Stomach smooth muscle (tissue), 2 donors: ENCODE measurements around the gene C10orf90.

Experiments
- H3K27ac ChIP-seq: one replicate; pipeline ENCODE4 v1.7.0; 2013; ENCODE audit warnings: mild to moderate bottlenecking, low read length, inconsistent platforms
- H3K27me3 ChIP-seq, 2 donors: one replicate each; pipeline ENCODE4 v1.7.0; 2013; ENCODE audit warnings: low read length in 2 of 2; ENCODE audit not compliant: insufficient read depth in 2 of 2, control insufficient read depth in 1 of 2
- H3K36me3 ChIP-seq, 2 donors: one replicate each; pipeline ENCODE4 v1.7.0; 2013; ENCODE audit warnings: low read length in 2 of 2; ENCODE audit not compliant: control insufficient read depth in 2 of 2, insufficient read depth in 2 of 2
- H3K4me1 ChIP-seq: one replicate; pipeline ENCODE4 v1.7.0; 2013; ENCODE audit warnings: low read length; ENCODE audit not compliant: control insufficient read depth, insufficient read depth
- H3K4me3 ChIP-seq, 2 donors: one replicate each; pipeline ENCODE4 v1.7.0; 2013; ENCODE audit warnings: low read length in 2 of 2
- H3K9ac ChIP-seq, 2 donors: one replicate each; pipeline ENCODE4 v1.7.0; 2013; ENCODE audit warnings: low read length in 2 of 2, mild to moderate bottlenecking in 1 of 2
- H3K9me3 ChIP-seq, 2 donors: one replicate each; pipeline ENCODE4 v1.7.0; 2013; ENCODE audit warnings: low read length in 2 of 2; ENCODE audit not compliant: control insufficient read depth in 2 of 2
- donor health status: healthy.
- donor health status: Pancreatic carcinoma.

C10orf90 gene

DNA sequence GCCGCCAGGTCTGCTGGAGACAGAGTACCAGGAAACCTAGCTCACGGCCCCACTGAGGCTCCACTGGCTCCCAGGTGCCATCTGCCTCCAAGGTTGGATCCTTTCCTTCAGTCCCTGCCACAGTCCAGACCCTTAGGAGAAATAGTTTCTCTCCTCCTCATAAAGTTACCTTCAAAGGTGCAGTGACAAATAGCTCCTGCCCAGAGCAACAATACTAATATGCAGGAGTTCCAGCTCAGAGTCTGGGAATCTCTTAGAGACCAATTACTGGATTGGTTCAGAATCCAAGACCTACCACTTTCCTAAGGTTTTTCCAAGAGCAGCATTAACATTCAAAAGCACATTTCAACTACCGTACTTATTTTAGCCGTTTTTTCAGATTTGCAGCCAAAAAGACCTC, 241.2 kb downstream of the C10orf90 start:
- no peaks in the 10 kb centered on the region for H3K4me1 ChIP-seq
- H3K4me3 ChIP-seq: no peak overlapping the region
- H3K9me3 ChIP-seq: peaks cover 0 to 7% of the 10 kb centered on the region in 2 donors
- H3K36me3 ChIP-seq: no peaks in the 10 kb centered on the region
- H3K27ac ChIP-seq: no peak overlapping the region
- no peak overlapping the region for H3K9ac ChIP-seq
- peaks cover 0 to 2% of the 10 kb centered on the region in 2 donors for H3K27me3 ChIP-seq

DNA sequence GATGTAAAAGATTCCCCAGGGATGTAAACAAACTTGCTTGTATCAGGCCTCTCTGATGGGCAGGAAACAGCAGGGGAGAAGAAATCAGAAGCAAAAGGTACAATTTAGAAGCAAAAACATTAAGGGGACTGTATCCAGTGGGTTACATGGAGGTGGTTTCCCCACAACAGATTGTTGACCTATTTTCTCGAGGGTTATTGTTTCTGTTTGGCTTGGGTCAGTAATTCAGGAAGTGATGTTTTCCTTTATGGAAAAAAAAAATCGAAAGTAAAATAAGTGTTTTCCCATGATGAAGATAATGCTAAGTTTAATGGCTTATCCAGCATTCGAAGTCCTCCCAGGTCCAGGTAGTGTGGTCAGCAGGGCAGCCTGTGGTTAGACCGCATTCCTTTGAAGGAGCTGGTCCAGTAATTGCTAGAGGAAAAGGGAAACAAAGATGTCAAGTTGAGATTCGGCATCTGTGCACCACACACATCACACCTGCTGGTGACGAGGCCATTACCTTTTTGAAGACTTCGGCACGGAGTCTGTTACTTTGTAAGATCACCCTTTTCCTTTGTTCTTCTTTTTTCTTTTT, 244.9 kb downstream of the C10orf90 start:
- no peaks in the 10 kb centered on the region for H3K4me1 ChIP-seq
- H3K9me3 ChIP-seq: peaks cover 0 to 13% of the 10 kb centered on the region in 2 donors
- no peak overlapping the region for H3K9ac ChIP-seq
- peak overlapping the region; percentile 12 to 30 for H3K4me3 ChIP-seq
- peaks cover 0 to 2% of the 10 kb centered on the region in 2 donors for H3K27me3 ChIP-seq
- no peak overlapping the region for H3K27ac ChIP-seq
- no peaks in the 10 kb centered on the region for H3K36me3 ChIP-seq

DNA sequence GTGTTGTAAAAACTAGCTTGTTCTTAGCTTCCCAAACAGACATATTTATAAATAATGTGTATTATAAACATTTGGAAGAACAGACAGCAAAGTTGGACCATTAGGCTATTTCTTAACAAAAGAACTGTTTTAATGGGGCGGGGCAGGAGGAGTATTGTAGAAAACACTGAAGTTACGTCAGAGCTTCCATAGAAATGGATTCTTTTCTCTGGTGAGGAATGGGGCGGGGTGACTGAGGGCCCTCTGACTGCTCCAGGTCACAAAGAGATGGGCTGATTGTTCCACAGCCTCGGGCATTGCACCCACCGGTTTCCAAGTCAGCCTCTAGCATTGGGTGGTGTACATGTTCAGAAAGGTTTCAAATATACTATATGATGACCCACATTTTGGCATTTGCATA, 245.5 kb downstream of the C10orf90 start:
- Histone ChIP-seq H3K4me3 (no peak overlapping the region), H3K4me1 (no peaks in the 10 kb centered on the region), H3K9me3 (peaks cover 0 to 13% of the 10 kb centered on the region in 2 donors), H3K9ac (no peak overlapping the region), H3K27ac (no peak overlapping the region), H3K27me3 (peaks cover 0 to 2% of the 10 kb centered on the region in 2 donors), H3K36me3 (no peaks in the 10 kb centered on the region)

DNA sequence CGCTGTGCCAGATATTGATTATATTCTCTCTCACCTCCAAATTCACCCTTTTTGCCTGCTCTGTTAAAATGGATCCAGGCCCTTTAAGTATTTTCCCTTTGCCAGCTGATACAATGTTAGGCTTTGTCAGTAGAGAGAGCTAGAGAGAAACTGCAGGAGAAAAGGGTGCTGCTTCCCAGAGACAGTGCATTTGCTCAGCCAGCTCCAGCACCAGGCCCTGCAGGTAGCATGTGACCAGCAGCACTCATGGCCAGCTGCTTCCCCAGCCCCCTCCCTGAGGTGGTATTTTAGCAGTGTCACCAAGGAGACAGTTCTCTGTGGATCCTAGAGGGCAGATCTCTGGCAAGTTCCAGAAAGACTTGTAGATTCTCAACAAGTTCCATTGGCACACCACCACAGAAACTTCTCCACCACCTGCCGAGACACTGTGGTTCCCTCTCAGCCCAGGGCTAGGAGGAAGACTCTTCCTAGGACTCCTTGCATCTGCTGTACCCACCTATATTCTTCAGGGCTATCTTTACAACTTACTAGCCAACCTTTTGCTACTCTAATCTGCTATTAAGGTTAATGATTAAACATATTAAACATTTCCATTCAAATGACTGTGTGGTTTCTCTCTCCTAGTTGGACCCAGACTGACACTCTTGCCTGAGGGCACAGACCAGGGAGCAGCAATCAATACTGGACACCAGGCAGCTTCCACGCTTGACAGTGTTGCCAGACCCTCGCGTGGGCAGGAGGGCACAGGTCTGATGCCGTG, 246.6 kb downstream of the C10orf90 start:
- peaks cover 0 to 13% of the 10 kb centered on the region in 2 donors for H3K9me3 ChIP-seq
- H3K27me3 ChIP-seq: peaks cover 0 to 2% of the 10 kb centered on the region in 2 donors
- H3K4me3 ChIP-seq: no peak overlapping the region
- H3K4me1 ChIP-seq: no peaks in the 10 kb centered on the region
- no peaks in the 10 kb centered on the region for H3K36me3 ChIP-seq
- H3K9ac ChIP-seq: no peak overlapping the region
- no peak overlapping the region for H3K27ac ChIP-seq

DNA sequence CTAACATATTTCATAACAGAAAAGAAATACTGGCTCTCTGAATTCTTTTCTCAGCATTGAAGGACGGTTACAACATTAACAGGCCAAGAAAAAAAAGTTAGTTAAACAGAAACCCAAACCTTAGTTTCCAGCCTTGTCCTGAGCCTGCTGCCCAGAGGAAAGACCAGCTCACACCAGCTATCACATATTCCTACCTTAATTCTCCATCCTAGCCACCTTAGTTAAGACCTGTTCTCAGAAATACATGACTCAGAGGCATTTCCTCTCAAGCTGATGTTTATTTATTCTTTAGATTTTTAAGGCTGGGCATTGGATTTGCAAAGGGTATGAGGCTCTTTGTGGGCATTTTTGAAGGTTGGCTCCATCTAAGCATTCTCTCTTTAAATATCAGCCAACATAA, 247.9 kb downstream of the C10orf90 start:
- Histone ChIP-seq H3K9me3 (peaks cover 0 to 19% of the 10 kb centered on the region in 2 donors), H3K9ac (no peak overlapping the region), H3K27me3 (peaks cover 0 to 5% of the 10 kb centered on the region in 2 donors), H3K27ac (no peak overlapping the region), H3K36me3 (no peaks in the 10 kb centered on the region), H3K4me3 (no peak overlapping the region), H3K4me1 (no peaks in the 10 kb centered on the region)

DNA sequence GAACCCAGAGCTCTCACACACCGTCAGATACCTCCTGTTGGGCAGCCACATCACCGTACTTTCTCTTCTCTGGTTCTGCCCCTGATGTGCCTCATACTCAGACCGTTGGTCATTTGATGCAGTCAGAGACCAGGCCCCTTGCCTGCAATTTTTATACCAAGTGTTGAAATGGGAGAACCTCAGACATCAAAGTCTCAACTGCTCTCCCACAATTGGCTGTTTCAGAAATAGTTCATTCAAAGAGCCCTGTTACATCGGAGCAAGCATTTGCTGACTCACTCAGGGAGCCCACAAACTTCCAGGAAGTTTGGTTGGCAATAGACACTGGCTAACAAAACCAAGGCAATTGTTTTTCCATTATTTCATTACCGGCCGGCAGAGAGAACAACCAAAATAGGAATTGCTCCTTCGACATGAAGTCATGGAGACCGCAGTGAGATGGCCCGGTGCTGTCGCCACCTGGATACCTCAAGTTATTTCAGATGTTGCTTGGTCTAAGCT, 248.7 kb downstream of the C10orf90 start:
- Histone ChIP-seq H3K27ac (no peak overlapping the region), H3K4me1 (no peaks in the 10 kb centered on the region), H3K9me3 (peaks cover 1 to 19% of the 10 kb centered on the region in 2 donors), H3K4me3 (no peak overlapping the region), H3K9ac (no peak overlapping the region), H3K27me3 (peaks cover 0 to 3% of the 10 kb centered on the region in 2 donors), H3K36me3 (no peaks in the 10 kb centered on the region)

DNA sequence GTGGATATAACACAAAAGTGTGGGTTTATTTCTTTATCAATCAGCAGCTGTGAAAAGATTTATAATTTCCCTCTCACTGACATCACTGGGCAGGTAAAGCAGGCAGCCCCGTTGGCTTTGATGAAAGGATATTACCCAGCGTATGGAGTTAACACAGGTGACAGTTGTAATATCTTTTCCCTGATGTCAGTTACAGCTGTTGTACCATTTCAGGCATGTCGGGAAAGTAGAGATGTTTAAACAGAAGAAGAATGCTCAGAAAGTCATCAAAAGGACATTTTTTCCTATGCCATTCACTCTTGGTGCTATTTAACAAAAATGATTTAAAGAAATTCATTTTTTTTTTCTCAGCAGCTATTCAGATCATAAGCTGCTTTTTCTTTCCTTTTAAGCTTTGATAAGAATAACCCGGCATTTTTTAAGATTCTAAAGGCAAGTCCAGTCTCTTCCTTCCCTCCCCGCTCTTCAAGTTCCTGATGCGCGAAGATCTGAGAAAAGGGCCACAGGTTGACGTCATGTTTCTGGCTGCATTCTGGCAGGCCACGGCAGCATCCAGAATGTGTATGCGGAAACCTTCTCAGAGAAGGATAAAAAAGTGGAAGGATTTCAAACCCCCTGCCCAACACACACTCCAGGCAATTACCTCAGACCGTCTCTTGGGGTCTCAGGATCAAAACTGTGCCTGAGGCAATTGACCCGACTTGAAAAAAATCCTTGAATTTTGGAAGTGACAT, 249.8 kb downstream of the C10orf90 start:
- Histone ChIP-seq H3K9me3 (peaks cover 3 to 16% of the 10 kb centered on the region in 2 donors), H3K27ac (no peak overlapping the region), H3K27me3 (peaks cover 0 to 3% of the 10 kb centered on the region in 2 donors), H3K4me3 (no peak overlapping the region), H3K4me1 (no peaks in the 10 kb centered on the region), H3K9ac (no peak overlapping the region), H3K36me3 (no peaks in the 10 kb centered on the region)

DNA sequence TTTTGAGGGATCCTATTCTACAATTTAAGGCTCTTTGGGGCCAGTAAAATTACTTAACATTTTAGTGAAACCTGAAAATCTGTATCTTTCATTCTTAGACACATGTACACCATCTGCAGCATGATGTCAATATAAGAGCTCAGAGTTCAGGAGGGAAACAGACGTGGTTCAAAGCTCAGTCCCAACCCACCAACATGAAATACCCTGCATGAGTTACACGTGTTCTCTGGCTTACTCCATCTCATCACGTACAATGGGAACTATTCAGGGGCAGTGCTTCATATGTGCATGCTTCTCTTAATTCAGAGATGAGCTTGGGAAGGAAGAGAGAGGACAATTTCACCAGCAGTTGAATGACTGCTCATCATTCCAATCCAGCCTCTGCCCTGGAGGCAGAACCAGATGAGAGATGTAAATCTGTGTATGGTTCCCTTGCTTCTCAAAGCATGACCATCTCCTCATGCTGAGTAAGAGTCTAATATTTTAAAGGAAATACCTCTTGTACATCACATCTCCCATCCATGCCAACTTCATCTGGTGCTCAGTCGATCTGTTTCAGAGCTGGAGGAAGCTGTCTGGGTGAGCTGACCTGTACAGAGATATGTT, 253.2 kb downstream of the C10orf90 start:
- H3K4me3 ChIP-seq: no peak overlapping the region
- no peaks in the 10 kb centered on the region for H3K4me1 ChIP-seq
- H3K36me3 ChIP-seq: no peaks in the 10 kb centered on the region
- no peak overlapping the region for H3K9ac ChIP-seq
- no peak overlapping the region for H3K27ac ChIP-seq
- H3K27me3 ChIP-seq: peaks cover 0 to 3% of the 10 kb centered on the region in 2 donors
- H3K9me3 ChIP-seq: peaks cover 3 to 8% of the 10 kb centered on the region in 2 donors

DNA sequence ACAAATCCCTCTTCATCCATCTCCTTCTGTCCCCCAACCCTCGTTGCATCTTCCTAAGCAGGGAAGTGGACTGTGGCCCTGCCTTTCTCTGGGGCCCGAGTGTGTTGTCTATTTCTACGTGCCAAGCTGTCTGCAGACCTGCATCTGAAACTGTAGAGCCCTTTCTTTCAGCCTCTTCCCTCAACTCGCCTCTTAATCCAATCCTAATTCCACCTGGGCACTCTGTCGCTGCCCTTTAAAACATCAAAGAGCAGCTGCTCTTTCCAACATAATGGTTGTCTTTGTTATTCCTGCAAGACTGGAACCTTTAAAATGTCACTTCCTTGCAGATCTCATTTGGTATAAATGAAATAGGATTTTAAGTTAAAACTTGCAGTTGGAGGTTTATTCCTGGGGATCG, 260.7 kb downstream of the C10orf90 start:
- Histone ChIP-seq H3K36me3 (no peaks in the 10 kb centered on the region), H3K4me3 (no peak overlapping the region), H3K4me1 (no peaks in the 10 kb centered on the region), H3K9ac (no peak overlapping the region), H3K27me3 (no peaks in the 10 kb centered on the region), H3K9me3 (peaks cover 0 to 2% of the 10 kb centered on the region in 2 donors), H3K27ac (no peak overlapping the region)

DNA sequence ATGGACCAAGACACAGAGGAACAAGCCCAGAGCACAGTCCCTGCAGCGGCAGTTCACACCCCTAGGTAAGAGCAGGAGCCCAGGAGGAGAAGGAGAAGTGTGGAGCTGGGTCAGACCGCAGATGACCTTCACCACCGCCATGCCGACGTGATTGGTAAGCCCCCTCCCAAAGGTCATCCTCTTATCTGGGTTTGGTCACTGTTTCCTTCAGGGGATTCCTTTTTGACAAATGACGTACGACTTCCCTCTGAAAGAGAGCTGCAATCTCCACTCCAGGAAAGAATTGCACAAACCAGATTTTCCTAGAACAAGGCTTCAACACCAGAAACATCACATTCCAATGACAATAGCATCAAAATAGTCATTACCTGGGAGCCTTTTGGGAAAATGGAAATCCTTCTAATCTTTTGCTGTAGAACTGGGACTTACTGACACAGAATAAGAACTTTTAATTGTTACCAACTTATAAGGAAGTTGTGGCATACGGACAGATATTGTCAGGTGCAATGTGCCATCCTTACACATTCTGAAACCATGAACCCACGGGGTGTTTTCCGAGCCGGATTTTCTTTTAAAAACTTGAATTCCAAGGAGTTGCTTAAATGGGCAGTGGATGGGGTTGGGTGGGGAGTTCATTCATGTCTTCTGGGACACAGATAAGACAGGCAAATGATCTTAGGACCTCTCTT, 261.4 kb downstream of the C10orf90 start:
- Histone ChIP-seq H3K36me3 (no peaks in the 10 kb centered on the region), H3K27ac (no peak overlapping the region), H3K9ac (no peak overlapping the region), H3K4me1 (no peaks in the 10 kb centered on the region), H3K27me3 (no peaks in the 10 kb centered on the region), H3K4me3 (no peak overlapping the region), H3K9me3 (peaks cover 0 to 2% of the 10 kb centered on the region in 2 donors)
